HEK293T (cell line): ENCODE measurements around the gene CLDN7.
A peak's percentile ranks its signal among the peaks of the same experiment; 100 is the strongest.

Experiments used
- CTCF ChIA-PET: fragments of 350-600 bp; formaldehyde crosslinking; extraction: SDS; loops from one replicate; lab custom pipeline; 2021; ENCODE audit warnings: antibody characterized with exemption, inconsistent platforms; lab: Yijun Ruan, JAX
- POLR2A ChIA-PET: fragments of 350-600 bp; formaldehyde crosslinking; extraction: SDS; loops from one replicate; lab custom pipeline; 2020; ENCODE audit warnings: antibody characterized with exemption, inconsistent platforms; lab: Yijun Ruan, JAX
- DNase-seq: peaks from one replicate; pipeline ENCODE4 v3.0.0; 2012; ENCODE audit warnings: mixed read lengths; ENCODE audit errors: extremely low spot score
- ARNT ChIP-seq: fragments of 450-650 bp; IDR thresholded peaks from 2 replicates; pipeline ENCODE4 v1.6.1; 2017; ENCODE audit warnings: mild to moderate bottlenecking
- BHLHE40 ChIP-seq: fragments of 450-650 bp; IDR thresholded peaks from 2 replicates; pipeline ENCODE4 v1.6.1; 2016; ENCODE audit warnings: mild to moderate bottlenecking, moderate library complexity, borderline replicate concordance
- CTBP1 ChIP-seq: fragments of 450-650 bp; IDR thresholded peaks from 2 replicates; pipeline ENCODE4 v1.6.1; 2016; ENCODE audit warnings: borderline replicate concordance
- ELF4 ChIP-seq: fragments of 450-650 bp; IDR thresholded peaks from 2 replicates; pipeline ENCODE4 v1.6.1; 2017; ENCODE audit warnings: antibody characterized with exemption
- FOXA1 ChIP-seq: fragments of 450-650 bp; IDR thresholded peaks from 2 replicates; pipeline ENCODE4 v1.6.1; 2016; ENCODE audit warnings: mild to moderate bottlenecking
- FOXK2 ChIP-seq: fragments of 450-650 bp; IDR thresholded peaks from 2 replicates; pipeline ENCODE4 v1.6.1; 2016; ENCODE audit warnings: mild to moderate bottlenecking
- FOXM1 ChIP-seq: fragments of 450-650 bp; IDR thresholded peaks from 2 replicates; pipeline ENCODE4 v1.6.1; 2017; ENCODE audit warnings: mild to moderate bottlenecking, borderline replicate concordance
- HDGF ChIP-seq: fragments of 450-650 bp; IDR thresholded peaks from 2 replicates; pipeline ENCODE4 v1.6.1; 2017; ENCODE audit warnings: antibody characterized with exemption, borderline replicate concordance
- L3MBTL2 ChIP-seq: fragments of 450-650 bp; conservative IDR thresholded peaks from 2 replicates; pipeline ENCODE4 v1.6.1; 2016; ENCODE audit warnings: mild to moderate bottlenecking
- LEF1 ChIP-seq: fragments of 450-650 bp; IDR thresholded peaks from 2 replicates; pipeline ENCODE4 v1.6.1; 2017; ENCODE audit warnings: mild to moderate bottlenecking, borderline replicate concordance
- NFRKB ChIP-seq: fragments of 450-650 bp; IDR thresholded peaks from 2 replicates; pipeline ENCODE4 v1.6.1; 2016; ENCODE audit warnings: mild to moderate bottlenecking, moderate library complexity
- SP1 ChIP-seq: fragments of 450-650 bp; IDR thresholded peaks from 2 replicates; pipeline ENCODE4 v1.6.1; 2017
- SUZ12 ChIP-seq: fragments of 450-650 bp; IDR thresholded peaks from 2 replicates; pipeline ENCODE4 v1.6.1; 2016; ENCODE audit warnings: mild to moderate bottlenecking
- TARDBP ChIP-seq: fragments of 450-650 bp; IDR thresholded peaks from 2 replicates; pipeline ENCODE4 v1.6.1; 2016
- ZNF384 ChIP-seq: fragments of 450-650 bp; IDR thresholded peaks from 2 replicates; pipeline ENCODE4 v1.6.1; 2016

The CLDN7 gene

DNA sequence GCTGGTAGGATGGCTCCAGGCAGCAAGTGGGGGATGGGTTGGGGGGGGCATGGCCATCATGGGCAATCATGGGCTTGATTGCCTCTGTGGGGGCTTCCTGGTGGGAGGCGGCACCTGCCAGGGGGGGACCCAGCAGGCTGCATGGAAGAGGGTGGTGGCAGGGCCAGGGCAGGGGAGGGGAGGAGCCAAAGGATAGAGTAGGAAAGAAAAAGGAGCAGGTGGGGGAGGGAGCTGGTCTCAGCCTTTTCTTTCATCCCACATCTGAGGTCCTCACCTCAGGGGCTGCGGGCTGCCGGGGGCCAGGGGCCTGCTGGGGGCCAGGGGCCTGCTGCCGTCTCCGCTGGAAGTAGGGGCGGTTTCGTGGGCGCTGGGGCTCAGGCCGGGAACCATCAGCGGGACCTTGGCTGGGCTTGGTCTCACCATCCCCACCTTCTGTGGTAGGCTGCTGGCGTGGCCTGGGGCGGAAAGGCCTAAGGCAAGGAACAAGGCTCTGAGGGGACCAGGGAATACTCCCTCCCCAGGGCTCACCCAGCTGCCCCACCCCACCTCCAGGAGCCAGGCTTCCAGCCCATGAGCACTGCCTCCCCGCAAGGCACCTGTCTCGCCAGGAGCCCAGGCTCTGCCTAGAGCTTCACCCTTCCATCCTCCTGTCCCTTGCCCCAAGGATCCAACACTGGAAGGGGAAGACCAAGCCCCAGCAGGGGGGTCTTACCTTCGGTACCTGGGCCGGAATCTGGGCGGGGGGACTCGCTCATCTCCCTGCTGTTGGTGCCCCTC, 27.2 kb upstream of the CLDN7 start:
- TF ChIP-seq FOXM1 (no peak), NFRKB (no peak), CTBP1 (no peak), BHLHE40 (no peak), L3MBTL2 (no peak), HDGF (no peak), FOXK2 (no peak), SUZ12 (no peak), FOXA1 (no peak), SP1 (no peak)
- ChIA-PET CTCF (no interaction called here), POLR2A (no interaction called here)
- no peak for DNase-seq

DNA sequence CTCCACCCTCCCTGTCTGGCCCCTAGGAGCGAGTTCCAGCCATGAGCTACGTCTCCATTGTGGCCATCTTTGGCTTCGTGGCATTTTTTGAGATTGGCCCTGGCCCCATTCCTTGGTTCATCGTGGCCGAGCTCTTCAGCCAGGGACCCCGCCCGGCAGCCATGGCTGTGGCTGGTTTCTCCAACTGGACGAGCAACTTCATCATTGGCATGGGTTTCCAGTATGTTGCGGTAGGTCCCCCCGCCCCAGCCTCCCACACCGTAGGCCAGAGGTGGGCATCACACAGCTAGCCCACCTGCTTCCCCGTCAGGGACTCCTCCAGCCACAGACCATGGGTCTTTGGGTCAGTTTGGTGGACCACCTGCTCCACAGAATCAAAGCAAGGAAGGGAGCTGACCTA, 23.4 kb upstream of the CLDN7 start:
- CTCF ChIA-PET, result interaction anchor here (1.7 kb wide), 1 partner anchor 11 kb away, joined by 6 read pairs; no protein-coding TSS in a partner anchor
- POLR2A ChIA-PET, result interaction anchor here (1.5 kb wide), 1 partner anchor 44 kb away, joined by 3 read pairs; no protein-coding TSS in a partner anchor
- DNase-seq, result no peak
- no peak for TF ChIP-seq FOXK2

DNA sequence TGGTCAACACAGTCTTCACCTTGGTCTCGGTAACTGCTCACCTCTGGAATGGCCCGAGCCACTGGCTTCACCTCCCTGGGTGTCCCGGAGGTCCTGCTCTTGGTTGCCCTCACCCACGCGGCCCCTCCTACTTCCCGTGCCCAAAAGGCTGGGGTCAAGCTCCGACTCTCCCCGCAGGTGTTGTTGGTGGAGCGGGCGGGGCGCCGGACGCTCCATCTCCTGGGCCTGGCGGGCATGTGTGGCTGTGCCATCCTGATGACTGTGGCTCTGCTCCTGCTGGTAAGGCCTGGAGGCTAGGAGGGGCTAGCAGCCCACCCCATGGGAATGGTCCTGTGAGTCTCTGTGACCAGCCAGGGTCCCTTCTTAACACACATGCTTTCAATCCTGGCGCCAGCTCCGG, 22.6 kb upstream of the CLDN7 start:
- ChIA-PET POLR2A (interaction anchor here (2.0 kb wide), 1 partner anchor 65 kb away, joined by 5 read pairs; no protein-coding TSS in a partner anchor), CTCF (interaction anchor here (1.3 to 1.7 kb wide), 2 partner anchors 11 kb away, joined by 6 read pairs; no protein-coding TSS in a partner anchor)
- DNase-seq, result no peak
- no peak for TF ChIP-seq SP1
- TF ChIP-seq CTBP1, result no peak
- no peak for TF ChIP-seq L3MBTL2
- TF ChIP-seq LEF1, result no peak
- no peak for TF ChIP-seq FOXK2
- TF ChIP-seq TARDBP, result no peak

DNA sequence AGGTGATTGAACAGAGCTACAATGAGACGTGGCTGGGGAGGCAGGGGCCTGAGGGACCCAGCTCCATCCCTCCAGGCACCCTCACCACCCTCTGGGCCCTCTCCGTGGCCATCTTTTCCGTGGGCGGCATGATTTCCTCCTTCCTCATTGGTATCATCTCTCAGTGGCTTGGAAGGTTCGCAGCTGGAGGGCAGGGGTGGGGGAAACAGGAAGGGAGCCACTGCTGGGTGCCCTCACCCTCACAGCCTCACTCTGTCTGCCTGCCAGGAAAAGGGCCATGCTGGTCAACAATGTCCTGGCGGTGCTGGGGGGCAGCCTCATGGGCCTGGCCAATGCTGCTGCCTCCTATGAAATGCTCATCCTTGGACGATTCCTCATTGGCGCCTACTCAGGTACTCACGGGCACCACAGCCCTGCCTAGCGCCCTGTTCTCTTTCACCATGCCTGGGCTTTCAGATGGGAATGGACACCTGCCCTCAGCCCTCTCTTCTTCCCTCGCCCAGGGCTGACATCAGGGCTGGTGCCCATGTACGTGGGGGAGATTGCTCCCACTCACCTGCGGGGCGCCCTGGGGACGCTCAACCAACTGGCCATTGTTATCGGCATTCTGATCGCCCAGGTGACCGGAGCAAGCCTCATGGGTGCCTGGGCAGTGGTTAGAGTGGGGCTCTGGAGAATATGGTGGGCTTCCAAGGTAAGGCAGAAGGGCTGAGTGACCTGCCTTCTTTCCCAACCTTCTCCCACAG, 21.4 kb upstream of the CLDN7 start:
- no peak for DNase-seq
- ChIA-PET POLR2A (interaction anchor here (0.8 to 2.0 kb wide), 3 partner anchors 13 to 63 kb away, joined by 3 to 5 read pairs (median 5); partner anchors contain the start of gene NEURL4), CTCF (interaction anchor here (1.3 kb wide), 1 partner anchor 12 kb away, joined by 6 read pairs; no protein-coding TSS in a partner anchor)
- no peak for TF ChIP-seq ELF4
- TF ChIP-seq SP1, result no peak
- TF ChIP-seq TARDBP, result no peak
- TF ChIP-seq FOXM1, result no peak
- TF ChIP-seq ZNF384, result no peak

DNA sequence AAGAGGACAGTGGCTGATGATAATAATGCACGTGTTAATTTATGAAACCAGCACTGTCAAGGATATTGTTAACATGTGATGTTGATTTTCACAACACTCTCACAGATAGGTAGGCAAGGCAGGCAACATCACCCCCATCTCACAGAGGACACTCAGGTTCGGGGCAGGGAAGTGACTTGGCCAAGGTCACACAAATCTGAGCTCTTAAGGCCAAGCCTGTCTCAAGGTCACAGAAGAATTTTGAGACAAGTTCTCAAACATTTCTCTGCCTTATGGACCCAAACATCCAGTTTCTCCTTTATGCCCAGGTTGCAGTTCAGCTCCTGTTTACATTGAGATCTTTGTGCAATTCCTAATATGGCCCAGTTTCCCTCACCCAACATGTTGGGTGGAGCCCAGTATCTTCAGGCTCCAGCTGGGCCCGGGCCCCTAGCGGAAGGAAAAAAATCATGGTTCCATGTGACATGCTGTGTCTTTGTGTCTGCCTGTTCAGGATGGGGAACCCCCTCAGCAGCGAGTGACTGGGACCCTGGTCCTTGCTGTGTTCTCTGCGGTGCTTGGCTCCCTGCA, 20.6 kb upstream of the CLDN7 start:
- ChIA-PET CTCF (interaction anchor here (0.8 kb wide), 1 partner anchor 14 kb away, joined by 4 read pairs; no protein-coding TSS in a partner anchor), POLR2A (interaction anchor here (0.8 to 1.3 kb wide), 3 partner anchors 14 to 46 kb away, joined by 3 to 5 read pairs (median 3); partner anchors contain the start of gene NEURL4)
- no peak for DNase-seq
- TF ChIP-seq LEF1 (no peak), SP1 (no peak), TARDBP (no peak), FOXM1 (no peak)

DNA sequence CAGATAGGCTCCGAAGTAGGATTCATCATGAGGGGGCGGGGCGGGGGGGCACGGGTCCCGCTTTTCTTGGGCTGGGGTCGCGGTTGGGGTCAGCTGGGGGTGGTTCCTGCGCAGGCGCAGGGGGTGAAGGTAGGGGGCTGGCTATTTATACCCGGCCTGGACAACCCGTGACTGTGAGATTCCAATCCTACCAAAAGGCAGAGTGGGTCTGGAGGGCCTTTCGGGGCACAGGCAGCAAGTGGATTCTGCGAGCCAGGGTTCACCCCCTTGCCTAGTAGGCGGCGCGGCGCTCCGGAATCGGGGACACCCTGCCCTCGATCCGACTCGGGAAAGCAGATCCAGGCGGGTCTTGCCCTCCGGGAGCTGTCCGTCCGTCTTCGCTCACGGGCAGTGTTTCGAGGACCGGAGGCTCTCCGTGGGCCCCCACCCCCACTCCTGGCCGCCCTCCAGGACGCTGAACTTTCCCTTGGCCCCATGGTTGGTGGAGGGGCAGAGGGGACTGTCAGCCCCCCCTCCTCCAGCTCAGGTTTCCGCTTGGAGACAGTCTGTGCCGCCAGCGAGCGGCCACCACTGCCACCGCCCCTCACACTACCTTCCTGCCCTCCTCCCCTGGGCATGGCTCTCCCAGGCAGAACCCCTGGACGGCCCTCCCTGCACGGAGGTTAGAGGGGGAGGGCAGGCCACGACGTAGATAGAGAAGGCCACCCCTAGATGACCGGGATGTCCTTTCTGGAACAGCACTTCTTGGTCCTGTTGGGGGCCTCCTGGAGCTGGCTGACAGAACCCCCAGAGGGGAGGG, 19.9 kb upstream of the CLDN7 start:
- ChIA-PET CTCF (interaction anchor here (0.8 to 1.7 kb wide), 4 partner anchors 14 to 105 kb away, joined by 4 read pairs; no protein-coding TSS in a partner anchor), POLR2A (interaction anchor here (0.5 to 2.2 kb wide), 7 partner anchors 14 to 279 kb away, joined by 3 to 9 read pairs (median 5); partner anchors contain the start of genes ACADVL, DLG4 and NEURL4)
- no peak for TF ChIP-seq ELF4
- no peak for TF ChIP-seq HDGF
- no peak for TF ChIP-seq FOXK2
- TF ChIP-seq SP1, result no peak
- no peak for TF ChIP-seq ZNF384
- TF ChIP-seq FOXM1, result no peak
- TF ChIP-seq CTBP1, result no peak
- no peak for TF ChIP-seq ARNT
- DNase-seq, result no peak

DNA sequence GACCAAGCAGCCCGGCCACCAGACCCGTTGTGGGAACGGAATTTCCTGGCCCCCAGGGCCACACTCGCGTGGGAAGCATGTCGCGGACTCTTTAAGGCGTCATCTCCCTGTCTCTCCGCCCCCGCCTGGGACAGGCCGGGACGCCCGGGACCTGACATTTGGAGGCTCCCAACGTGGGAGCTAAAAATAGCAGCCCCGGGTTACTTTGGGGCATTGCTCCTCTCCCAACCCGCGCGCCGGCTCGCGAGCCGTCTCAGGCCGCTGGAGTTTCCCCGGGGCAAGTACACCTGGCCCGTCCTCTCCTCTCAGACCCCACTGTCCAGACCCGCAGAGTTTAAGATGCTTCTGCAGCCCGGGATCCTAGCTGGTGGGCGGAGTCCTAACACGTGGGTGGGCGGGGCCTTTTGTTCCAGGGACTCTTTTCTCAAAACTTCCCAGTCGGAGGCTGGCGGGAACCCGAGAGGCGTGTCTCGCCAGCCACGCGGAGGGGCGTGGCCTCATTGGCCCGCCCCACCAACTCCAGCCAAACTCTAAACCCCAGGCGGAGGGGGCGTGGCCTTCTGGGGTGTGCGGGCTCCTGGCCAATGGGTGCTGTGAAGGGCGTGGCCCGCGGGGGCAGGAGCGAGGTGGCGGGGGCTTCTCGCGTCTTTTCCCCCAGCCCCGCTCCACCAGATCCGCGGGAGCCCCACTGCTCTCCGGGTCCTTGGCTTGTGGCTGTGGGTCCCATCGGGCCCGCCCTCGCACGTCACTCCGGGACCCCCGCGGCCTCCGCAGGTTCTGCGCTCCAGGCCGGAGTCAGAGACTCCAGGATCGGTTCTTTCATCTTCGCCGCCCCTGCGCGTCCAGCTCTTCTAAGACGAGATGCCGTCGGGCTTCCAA, 19.0 kb upstream of the CLDN7 start, which contains the start of gene SLC2A4:
Gene SLC2A4 (plus strand): TSS at position 645 of the 879 bp plus-strand sequence. CDS start 217 bp downstream, at position 862.
- DNase-seq, result peak; percentile 99
- TF ChIP-seq L3MBTL2 (peak; percentile 42; the same call in 1 of the 2 replicates), LEF1 (no peak)
- ChIA-PET CTCF (interaction anchor here (1.0 to 1.8 kb wide), 6 partner anchors 15 to 279 kb away, joined by 3 to 22 read pairs (median 4); partner anchors contain the start of gene CTDNEP1), POLR2A (interaction anchor here (0.5 to 2.4 kb wide), 9 partner anchors 15 to 279 kb away, joined by 3 to 9 read pairs (median 4); partner anchors contain the start of genes ACADVL, DLG4, GABARAP and NEURL4)
